BLaER1 treated with 17β-estradiol and CSF1 and Interleukin-3, amounts not matched to agents 10 nM and 100 nM (cell line): ENCODE data around the gene ENDOD1.

Experiments
- H3K27ac ChIP-seq, 11 experiments: shearing (Covaris generic); formaldehyde crosslinking; 2 replicates each; pipeline ENCODE4 v1.8.1; 2022
- H3K27me3 ChIP-seq, 11 experiments: shearing (Covaris generic); formaldehyde crosslinking; 2 replicates each; pipeline ENCODE4 v1.8.1; 2022
- H3K36me3 ChIP-seq, 11 experiments: shearing (Covaris generic); formaldehyde crosslinking; 2 replicates each; pipeline ENCODE4 v1.8.1; 2022
- H3K4me1 ChIP-seq, 10 experiments: shearing (Covaris generic); formaldehyde crosslinking; 2 replicates each; pipeline ENCODE4 v1.8.1; 2022
- H3K4me2 ChIP-seq, 11 experiments: shearing (Covaris generic); formaldehyde crosslinking; 2 replicates each; pipeline ENCODE4 v1.8.1; 2022
- H3K4me3 ChIP-seq, 10 experiments: shearing (Covaris generic); formaldehyde crosslinking; 2 replicates each; pipeline ENCODE4 v1.8.1; 2022
- H3K9ac ChIP-seq, 11 experiments: shearing (Covaris generic); formaldehyde crosslinking; 2 replicates each; pipeline ENCODE4 v1.8.1; 2022
- H3K9me3 ChIP-seq, 11 experiments: shearing (Covaris generic); formaldehyde crosslinking; replicated peaks in 1 of 11; 2 replicates each; pipeline ENCODE4 v1.8.1; 2022
- H4K20me1 ChIP-seq, 11 experiments: shearing (Covaris generic); formaldehyde crosslinking; 2 replicates each; pipeline ENCODE4 v1.8.1; 2022
- Cebpa-rat ChIP-seq, 11 experiments: shearing (Covaris generic); IDR thresholded peaks; 2 replicates each; pipeline ENCODE4 v1.8.1; 2022

ENDOD1 gene

DNA sequence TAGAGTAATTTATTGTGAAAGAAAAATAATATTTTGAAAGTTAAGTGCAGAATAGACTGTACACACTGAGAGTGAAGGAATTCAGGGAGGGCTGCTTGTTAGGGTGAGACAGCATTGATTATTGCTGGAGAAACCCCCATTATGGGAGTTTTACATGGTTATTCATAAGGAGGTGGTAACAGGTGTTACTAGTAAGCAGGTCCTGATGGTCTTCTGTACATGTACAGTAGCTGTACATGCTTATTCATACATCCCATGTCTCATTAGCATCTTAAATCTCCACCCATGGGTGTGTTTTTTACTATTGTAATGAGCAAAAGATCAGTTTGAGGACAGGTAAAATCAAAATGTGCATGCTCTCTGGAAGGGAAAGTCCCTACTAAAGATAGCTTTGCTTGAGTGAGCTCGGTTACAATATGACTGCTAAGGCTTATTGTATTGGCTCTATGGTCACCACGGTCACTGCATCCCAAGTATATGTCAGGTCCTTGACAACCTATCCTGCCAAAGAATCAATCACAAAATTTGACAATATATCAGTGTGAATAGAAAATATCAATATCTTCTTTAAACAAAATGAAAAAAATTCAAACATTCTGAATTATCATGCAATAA is 34.3 kb upstream of the ENDOD1 start:
- Histone ChIP-seq H3K4me3 (no peak overlapping the region), H3K27me3 (no peaks in the 10 kb centered on the region), H3K27ac (no peak overlapping the region), H3K4me1 (peaks cover 0 to 5% (median 1%) of the 10 kb centered on the region in 10 experiments; a peak in 3 of 20 replicates), H3K9me3 (peaks cover 0 to 17% (median 7%) of the 10 kb centered on the region in 11 experiments; a peak in 9 of 22 replicates), H4K20me1 (no peaks in the 10 kb centered on the region), H3K9ac (no peak overlapping the region), H3K4me2 (no peak overlapping the region), H3K36me3 (no peaks in the 10 kb centered on the region)
- TF ChIP-seq Cebpa-rat (IDR thresholded peaks at IDR 0.05) = no peak

DNA sequence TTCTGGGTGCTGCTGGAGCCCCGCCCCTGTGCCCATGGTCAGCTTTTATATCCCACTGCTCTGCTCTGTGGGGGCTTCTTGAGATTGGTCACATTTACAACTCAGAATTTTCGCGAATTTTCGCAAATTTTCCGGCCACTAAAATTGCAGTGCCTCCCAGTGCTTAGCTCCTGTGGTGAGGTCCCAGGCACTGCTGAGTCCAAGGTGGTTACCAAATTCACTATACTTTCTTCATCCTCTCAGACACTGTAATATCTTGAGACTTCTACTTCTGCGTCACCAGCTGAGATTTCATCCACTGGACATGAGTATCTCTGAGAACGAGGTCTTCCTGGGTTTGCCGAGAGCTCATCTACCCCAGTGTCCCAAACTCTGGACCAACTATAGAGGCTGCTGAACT is 31.7 kb upstream of the ENDOD1 start:
- H4K20me1 ChIP-seq = no peaks in the 10 kb centered on the region
- no peak overlapping the region for H3K27ac ChIP-seq
- no peak overlapping the region for H3K4me2 ChIP-seq
- no peak overlapping the region for H3K9ac ChIP-seq
- peaks cover 0 to 5% (median 1%) of the 10 kb centered on the region in 10 experiments; a peak in 3 of 20 replicates for H3K4me1 ChIP-seq
- H3K36me3 ChIP-seq = no peaks in the 10 kb centered on the region
- TF ChIP-seq Cebpa-rat (IDR thresholded peaks at IDR 0.05) = no peak
- H3K4me3 ChIP-seq = no peak overlapping the region
- H3K27me3 ChIP-seq = no peaks in the 10 kb centered on the region
- peaks cover 0 to 10% (median 0%) of the 10 kb centered on the region in 11 experiments; a peak in 4 of 22 replicates for H3K9me3 ChIP-seq

DNA sequence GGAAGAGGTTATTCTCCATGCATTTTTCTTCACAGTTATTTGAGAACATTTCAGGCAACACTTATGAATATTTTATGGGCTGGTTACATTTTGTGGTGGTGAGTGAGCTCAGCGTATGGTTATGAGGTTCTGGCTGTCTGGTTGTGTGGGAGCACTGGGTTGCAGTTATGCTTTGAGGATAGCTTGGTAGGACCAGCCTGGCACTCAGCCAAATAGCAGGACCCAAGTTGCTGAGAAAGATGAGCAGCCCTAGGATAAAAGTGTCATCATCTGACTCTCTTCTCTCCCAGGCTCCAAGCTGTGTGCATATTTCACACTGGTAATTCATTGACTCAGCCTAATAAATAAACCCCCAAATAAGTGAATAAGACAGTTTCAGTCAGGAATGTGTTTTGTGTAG is 31.0 kb upstream of the ENDOD1 start:
- no peak overlapping the region for H3K4me3 ChIP-seq
- H3K4me2 ChIP-seq = no peak overlapping the region
- no peaks in the 10 kb centered on the region for H3K36me3 ChIP-seq
- no peaks in the 10 kb centered on the region for H3K27me3 ChIP-seq
- H3K9ac ChIP-seq = no peak overlapping the region
- H3K27ac ChIP-seq = no peak overlapping the region
- TF ChIP-seq Cebpa-rat (IDR thresholded peaks at IDR 0.05) = no peak
- peaks cover 0 to 5% (median 1%) of the 10 kb centered on the region in 10 experiments; a peak in 3 of 20 replicates for H3K4me1 ChIP-seq
- no peaks in the 10 kb centered on the region for H4K20me1 ChIP-seq
- H3K9me3 ChIP-seq = peaks cover 0 to 8% (median 0%) of the 10 kb centered on the region in 11 experiments; a peak in 4 of 22 replicates

DNA sequence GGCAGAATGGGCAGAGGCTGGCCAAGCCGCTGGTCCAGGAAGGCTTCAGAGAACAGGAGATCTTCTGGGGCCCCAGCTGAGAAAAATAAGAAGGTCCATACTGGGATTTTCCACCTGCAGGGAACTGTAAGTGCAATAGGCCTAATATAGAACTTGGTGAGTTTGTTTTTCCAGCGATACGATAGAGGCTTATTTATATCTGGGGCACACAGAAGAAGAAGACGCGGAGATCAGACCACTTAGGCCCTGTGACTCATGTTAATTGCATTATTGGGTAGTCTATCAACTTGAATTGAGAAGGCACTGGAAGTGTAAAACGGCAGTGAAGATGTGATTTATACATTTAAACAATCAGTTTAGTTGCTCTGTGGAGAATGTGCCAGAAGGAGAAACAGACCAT is 30.6 kb upstream of the ENDOD1 start:
- no peaks in the 10 kb centered on the region for H3K27me3 ChIP-seq
- no peak for TF ChIP-seq Cebpa-rat (IDR thresholded peaks at IDR 0.05)
- no peaks in the 10 kb centered on the region for H4K20me1 ChIP-seq
- H3K36me3 ChIP-seq = no peaks in the 10 kb centered on the region
- H3K4me2 ChIP-seq = no peak overlapping the region
- H3K27ac ChIP-seq = no peak overlapping the region
- no peak overlapping the region for H3K4me3 ChIP-seq
- H3K9ac ChIP-seq = no peak overlapping the region
- peaks cover 0 to 5% (median 1%) of the 10 kb centered on the region in 10 experiments; a peak in 3 of 20 replicates for H3K4me1 ChIP-seq
- peaks cover 0 to 4% (median 0%) of the 10 kb centered on the region in 11 experiments; a peak in 1 of 22 replicates for H3K9me3 ChIP-seq

DNA sequence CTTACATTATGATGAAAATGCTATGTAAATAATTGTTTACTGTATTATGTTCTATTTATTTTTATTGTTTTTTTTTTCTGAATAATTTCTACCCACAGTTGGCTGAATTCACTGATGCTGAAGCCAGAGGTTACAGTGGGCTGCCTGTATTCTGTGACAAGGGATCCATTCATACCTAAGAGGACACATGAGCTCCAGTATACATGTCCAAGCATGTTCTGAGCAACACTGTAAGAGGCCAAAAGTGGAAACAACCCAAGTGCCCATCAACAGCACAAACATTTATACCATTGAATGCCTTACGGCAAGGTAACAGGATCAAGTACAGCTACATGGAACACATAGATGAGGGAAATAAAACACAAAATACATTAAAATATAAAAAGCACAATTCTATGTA is 24.3 kb upstream of the ENDOD1 start:
- no peak overlapping the region for H3K4me2 ChIP-seq
- H3K9me3 ChIP-seq = no peaks in the 10 kb centered on the region
- H3K9ac ChIP-seq = no peak overlapping the region
- no peaks in the 10 kb centered on the region for H3K27me3 ChIP-seq
- H3K4me3 ChIP-seq = no peak overlapping the region
- no peak for TF ChIP-seq Cebpa-rat (IDR thresholded peaks at IDR 0.05)
- peaks cover 0 to 8% (median 5%) of the 10 kb centered on the region in 11 experiments; a peak in 9 of 22 replicates for H4K20me1 ChIP-seq
- H3K4me1 ChIP-seq = peaks cover 12 to 21% (median 16%) of the 10 kb centered on the region in 10 experiments
- 0 out of 22 replicates have a peak, but pooled peaks cover 0 to under 1% (median 0%) of the 10 kb centered on the region in 11 experiments for H3K36me3 ChIP-seq
- no peak overlapping the region for H3K27ac ChIP-seq

DNA sequence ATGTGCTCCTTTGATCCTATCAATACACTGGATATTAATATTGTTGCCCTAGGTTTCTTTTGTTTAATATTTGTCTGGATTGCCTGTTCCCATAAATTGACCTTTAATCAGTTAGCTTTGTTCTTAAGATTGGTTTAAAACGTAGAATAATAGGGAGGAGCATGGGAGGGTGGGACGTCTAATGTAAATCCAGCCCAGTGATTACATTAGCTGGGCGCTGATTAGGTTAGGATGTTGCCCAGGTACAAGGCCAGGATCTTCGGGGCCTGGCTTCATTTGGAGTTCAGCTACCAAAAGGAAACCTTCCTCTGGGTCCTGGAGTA is 23.0 kb upstream of the ENDOD1 start, which contains the start of gene SRSF8:
SRSF8 (plus strand) TSS at position 204 of the 323 bp plus-strand sequence. CDS start 308 bp downstream, outside the sequence.
- H3K4me1 ChIP-seq = peaks cover 12 to 34% (median 21%) of the 10 kb centered on the region in 10 experiments
- H3K4me2 ChIP-seq = peak within 1 kb of the TSS; percentile 69 to 92 (median 81)
- peak within 1 kb of the TSS; percentile 80 to 97 (median 91) for H3K4me3 ChIP-seq
- peaks cover 0 to 8% (median 5%) of the 10 kb centered on the region in 11 experiments; a peak in 9 of 22 replicates for H4K20me1 ChIP-seq
- no peak for TF ChIP-seq Cebpa-rat (IDR thresholded peaks at IDR 0.05)
- H3K27me3 ChIP-seq = no peaks in the 10 kb centered on the region
- peak within 1 kb of the TSS; percentile 90 to 96 (median 93) for H3K9ac ChIP-seq
- peak within 1 kb of the TSS; percentile 79 to 96 (median 91) for H3K27ac ChIP-seq
- 0 out of 22 replicates have a peak, but pooled peaks cover 0 to 6% (median 0%) of the 10 kb centered on the region in 11 experiments for H3K36me3 ChIP-seq
- no peaks in the 10 kb centered on the region for H3K9me3 ChIP-seq

DNA sequence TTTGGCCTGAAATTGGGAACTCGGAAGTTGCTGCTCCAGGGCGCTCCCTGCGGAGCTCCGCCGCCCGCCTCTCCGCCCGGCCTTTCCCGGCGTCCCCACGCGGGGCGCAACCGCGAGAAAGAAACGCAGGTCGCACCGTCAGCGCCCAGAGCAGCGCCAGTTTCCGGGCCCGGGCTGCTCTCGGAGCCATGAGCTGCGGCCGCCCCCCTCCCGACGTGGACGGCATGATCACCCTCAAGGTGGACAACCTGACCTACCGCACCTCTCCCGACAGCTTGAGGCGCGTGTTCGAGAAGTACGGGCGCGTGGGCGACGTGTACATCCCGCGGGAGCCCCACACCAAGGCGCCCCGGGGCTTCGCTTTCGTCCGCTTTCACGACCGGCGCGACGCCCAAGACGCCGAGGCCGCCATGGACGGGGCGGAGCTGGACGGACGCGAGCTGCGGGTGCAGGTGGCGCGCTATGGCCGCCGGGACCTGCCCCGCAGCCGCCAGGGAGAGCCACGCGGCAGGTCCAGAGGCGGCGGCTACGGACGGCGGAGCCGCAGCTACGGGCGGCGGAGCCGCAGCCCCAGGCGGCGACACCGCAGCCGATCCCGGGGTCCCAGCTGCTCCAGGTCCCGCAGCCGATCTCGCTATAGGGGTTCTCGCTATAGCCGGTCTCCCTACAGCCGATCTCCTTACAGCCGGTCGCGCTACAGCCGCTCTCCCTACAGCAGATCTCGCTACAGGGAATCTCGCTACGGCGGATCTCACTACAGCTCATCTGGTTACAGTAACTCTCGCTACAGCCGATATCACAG is 22.4 kb upstream of the ENDOD1 start:
- no peak for TF ChIP-seq Cebpa-rat (IDR thresholded peaks at IDR 0.05)
- Histone ChIP-seq H3K27me3 (no peaks in the 10 kb centered on the region), H3K4me3 (peak overlapping the region; percentile 80 to 97 (median 91))

DNA sequence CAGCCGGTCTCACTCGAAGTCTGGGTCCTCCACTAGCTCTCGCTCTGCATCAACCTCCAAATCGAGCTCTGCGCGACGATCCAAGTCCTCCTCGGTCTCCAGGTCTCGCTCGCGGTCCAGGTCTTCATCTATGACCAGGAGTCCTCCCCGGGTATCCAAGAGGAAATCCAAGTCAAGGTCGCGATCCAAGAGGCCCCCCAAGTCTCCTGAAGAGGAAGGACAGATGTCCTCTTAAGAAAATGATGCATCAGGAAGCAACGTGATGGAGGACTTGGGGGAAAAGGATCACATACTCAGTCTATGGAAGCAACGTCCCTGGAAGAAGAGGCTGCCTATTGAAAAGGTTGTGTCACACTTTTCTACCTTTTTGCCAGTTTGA is 21.8 kb upstream of the ENDOD1 start:
- Histone ChIP-seq H4K20me1 (peaks cover 0 to 8% (median 5%) of the 10 kb centered on the region in 11 experiments; a peak in 9 of 22 replicates), H3K9me3 (no peaks in the 10 kb centered on the region), H3K27me3 (no peaks in the 10 kb centered on the region), H3K4me2 (peak overlapping the region; percentile 69 to 92 (median 81)), H3K9ac (peak overlapping the region; percentile 90 to 96 (median 93)), H3K4me3 (peak overlapping the region; percentile 80 to 97 (median 91)), H3K4me1 (peaks cover 12 to 36% (median 21%) of the 10 kb centered on the region in 10 experiments), H3K36me3 (0 out of 22 replicates have a peak, but pooled peaks cover 0 to 6% (median 0%) of the 10 kb centered on the region in 11 experiments), H3K27ac (peak overlapping the region; percentile 79 to 96 (median 91))
- no peak for TF ChIP-seq Cebpa-rat (IDR thresholded peaks at IDR 0.05)

More for the DNA sequence above, 22.4 kb upstream of the ENDOD1 start:
- Histone ChIP-seq H3K4me2 (peak overlapping the region; percentile 69 to 92 (median 81)), H3K4me1 (peaks cover 12 to 36% (median 21%) of the 10 kb centered on the region in 10 experiments), H3K36me3 (0 out of 22 replicates have a peak, but pooled peaks cover 0 to 6% (median 0%) of the 10 kb centered on the region in 11 experiments), H3K27ac (peak overlapping the region; percentile 79 to 96 (median 91)), H3K9ac (peak overlapping the region; percentile 90 to 96 (median 93)), H3K9me3 (no peaks in the 10 kb centered on the region), H4K20me1 (peaks cover 0 to 8% (median 5%) of the 10 kb centered on the region in 11 experiments; a peak in 9 of 22 replicates)

DNA sequence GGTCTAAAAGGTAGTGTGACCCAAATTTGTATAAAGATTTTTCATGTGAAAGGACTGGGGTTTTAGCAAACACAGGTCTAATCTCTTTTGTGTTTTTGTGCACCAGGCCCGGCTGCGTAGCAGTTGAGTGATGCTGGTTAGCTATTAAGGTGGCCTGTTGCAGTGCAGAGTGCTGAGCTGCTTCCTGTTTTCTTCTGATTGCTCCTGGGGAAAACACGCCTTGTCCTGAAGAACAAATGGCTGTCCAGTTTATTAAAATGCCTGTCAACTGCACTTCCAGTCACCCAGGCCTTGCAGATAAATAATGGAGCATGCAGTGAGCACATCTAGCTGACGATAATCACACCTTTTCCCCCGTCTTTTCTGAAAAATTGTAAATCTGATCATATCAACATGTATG is 21.1 kb upstream of the ENDOD1 start:
- peak overlapping the region; percentile 79 to 96 (median 91); a peak in 21 of 22 replicates for H3K27ac ChIP-seq
- no peak for TF ChIP-seq Cebpa-rat (IDR thresholded peaks at IDR 0.05)

More for the DNA sequence above, 21.1 kb upstream of the ENDOD1 start:
- Histone ChIP-seq H3K4me1 (peaks cover 12 to 38% (median 21%) of the 10 kb centered on the region in 10 experiments), H3K9me3 (no peaks in the 10 kb centered on the region), H3K36me3 (0 out of 22 replicates have a peak, but pooled peaks cover 0 to 6% (median 0%) of the 10 kb centered on the region in 11 experiments), H3K4me3 (peak overlapping the region; percentile 80 to 97 (median 91)), H3K9ac (peak overlapping the region; percentile 90 to 96 (median 93); a peak in 21 of 22 replicates), H3K4me2 (peak overlapping the region; percentile 69 to 92 (median 81)), H4K20me1 (peaks cover 0 to 8% (median 5%) of the 10 kb centered on the region in 11 experiments; a peak in 9 of 22 replicates), H3K27me3 (no peaks in the 10 kb centered on the region)
